ENCODE results near the gene NLRX1. TPM values are rescaled to one million over a fixed set of nuclear protein-coding genes. Genes with fewer than 3 reads are reported as not detected.
A peak's percentile ranks its signal among the peaks of the same experiment; 100 is the strongest.

The NLRX1 gene
- total and polyA plus RNA-seq, 10 of the 15 experiments (the other 5 are each of a cell fraction or from before 2014, with no cell fraction given): 0.85 to 18.5 (median 10.0) TPM

- TF ChIP-seq MLLT1 (IDR thresholded peaks at IDR 0.05): no peak
- no peak for TF ChIP-seq HDAC2 (IDR thresholded peaks at IDR 0.05)
- 0 out of 4 replicates have a peak, but pooled peaks of 1 of the 2 experiments have one; percentile 31 for TF ChIP-seq SRF (IDR thresholded peaks at IDR 0.05; ENCODE audit: low read depth in 2 of 2, low read length in 2 of 2)
- peak; percentile 80; the same call in 1 of the 2 replicates for TF ChIP-seq NKRF (conservative IDR thresholded peaks at IDR 0.05)
- TF ChIP-seq ZNF592 (IDR thresholded peaks at IDR 0.05): no peak
- TF ChIP-seq JUND (IDR thresholded peaks at IDR 0.05; ENCODE audit: low read depth, low read length): no peak
- TF ChIP-seq TARDBP (IDR thresholded peaks at IDR 0.05; ENCODE audit: borderline replicate concordance): no peak; the same call in 1 of the 2 replicates
- 0 out of 2 replicates have a peak, but pooled peaks have one; percentile 17 for TF ChIP-seq TCF3 (IDR thresholded peaks at IDR 0.05; ENCODE audit: borderline replicate concordance, insufficient read depth, low read depth, low read length)
- no peak; the same call in 1 of the 2 replicates for TF ChIP-seq RUNX3 (IDR thresholded peaks at IDR 0.05; ENCODE audit: low read length)
- TF ChIP-seq ATF2 (IDR thresholded peaks at IDR 0.05; ENCODE audit: low read length): no peak
- TF ChIP-seq POLR2AphosphoS2 (IDR thresholded peaks at IDR 0.05; ENCODE audit: low read depth, low read length): no peak
- TF ChIP-seq PKNOX1 (IDR thresholded peaks at IDR 0.05): no peak
- no peak for TF ChIP-seq KDM1A (IDR thresholded peaks at IDR 0.05; ENCODE audit: borderline replicate concordance)
- peak; percentile 9 to 41; a peak in 3 of 4 replicates for TF ChIP-seq IKZF2 (IDR thresholded peaks at IDR 0.05)
- no peak; the same call in 1 of the 2 replicates for TF ChIP-seq ELK1 (IDR thresholded peaks at IDR 0.05; ENCODE audit: low read depth, low read length)
Observed at GRCh38 chr11:119205574-119206510, 37.3 kb downstream of the NLRX1 start, which contains the start of gene CBL (continued).

Measured in GM12878 (cell line).